CD4-positive, alpha-beta T cell treated with Interleukin-2 at 100 ng/mL for 4 hours (primary cell): ENCODE results near the gene SLC2A11.
"Not testable (repeated sequence)": the region's sequence is repeated elsewhere in the genome, so short reads cannot be mapped to it uniquely, and the experiment has no call there.

Experiments
- DNase-seq: peaks from one replicate; pipeline ENCODE4 v3.0.0-alpha.2; 2020; ENCODE audit warnings: low spot score

The SLC2A11 gene

GRCh38 chr22:23847310-23847920, 10.3 kb upstream of the SLC2A11 start:
- DNase-seq: no peak

DNA sequence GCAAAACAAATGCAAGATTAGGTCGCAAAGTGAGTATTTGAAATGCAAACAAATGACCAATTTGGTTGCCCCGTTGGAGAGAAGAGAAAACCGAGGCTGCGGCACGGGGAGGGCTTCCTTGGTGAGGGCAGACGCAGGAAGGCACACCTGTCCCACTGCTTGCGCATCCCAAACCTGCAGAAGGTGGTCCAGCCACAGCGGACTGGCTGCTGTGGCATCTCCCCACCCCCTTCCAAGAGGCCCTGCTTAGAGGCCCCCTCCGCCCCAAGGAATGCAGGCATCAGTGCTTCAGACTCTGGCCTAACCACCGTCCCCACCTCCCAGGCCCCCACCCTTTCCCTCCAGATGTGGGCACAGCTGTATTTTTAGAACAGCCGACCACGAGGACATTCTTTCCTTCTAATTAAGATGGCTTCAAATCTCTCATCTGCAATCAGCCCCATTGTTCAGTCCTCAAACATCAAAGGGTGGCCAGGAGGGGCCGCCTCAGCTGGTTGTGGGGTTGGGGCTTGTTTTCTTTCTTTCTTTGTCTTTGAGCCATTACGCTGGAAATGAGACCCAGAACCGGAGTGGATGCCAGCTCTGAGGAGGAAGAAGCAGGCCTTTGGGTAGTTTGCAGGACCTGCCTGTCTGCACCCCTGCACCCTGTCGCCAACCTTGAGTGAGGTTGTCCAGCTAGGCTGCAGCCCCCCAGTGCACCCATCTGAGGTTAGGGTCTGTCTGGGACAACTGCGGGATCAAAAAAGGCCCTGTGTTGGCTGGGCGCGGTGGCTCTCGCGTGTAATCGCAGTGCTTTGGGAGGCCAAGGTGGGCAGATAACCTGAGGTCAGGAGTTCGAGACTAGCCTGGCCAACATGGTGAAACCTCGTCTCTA, 9.4 kb upstream of the SLC2A11 start:
- DNase-seq: no peak

DNA sequence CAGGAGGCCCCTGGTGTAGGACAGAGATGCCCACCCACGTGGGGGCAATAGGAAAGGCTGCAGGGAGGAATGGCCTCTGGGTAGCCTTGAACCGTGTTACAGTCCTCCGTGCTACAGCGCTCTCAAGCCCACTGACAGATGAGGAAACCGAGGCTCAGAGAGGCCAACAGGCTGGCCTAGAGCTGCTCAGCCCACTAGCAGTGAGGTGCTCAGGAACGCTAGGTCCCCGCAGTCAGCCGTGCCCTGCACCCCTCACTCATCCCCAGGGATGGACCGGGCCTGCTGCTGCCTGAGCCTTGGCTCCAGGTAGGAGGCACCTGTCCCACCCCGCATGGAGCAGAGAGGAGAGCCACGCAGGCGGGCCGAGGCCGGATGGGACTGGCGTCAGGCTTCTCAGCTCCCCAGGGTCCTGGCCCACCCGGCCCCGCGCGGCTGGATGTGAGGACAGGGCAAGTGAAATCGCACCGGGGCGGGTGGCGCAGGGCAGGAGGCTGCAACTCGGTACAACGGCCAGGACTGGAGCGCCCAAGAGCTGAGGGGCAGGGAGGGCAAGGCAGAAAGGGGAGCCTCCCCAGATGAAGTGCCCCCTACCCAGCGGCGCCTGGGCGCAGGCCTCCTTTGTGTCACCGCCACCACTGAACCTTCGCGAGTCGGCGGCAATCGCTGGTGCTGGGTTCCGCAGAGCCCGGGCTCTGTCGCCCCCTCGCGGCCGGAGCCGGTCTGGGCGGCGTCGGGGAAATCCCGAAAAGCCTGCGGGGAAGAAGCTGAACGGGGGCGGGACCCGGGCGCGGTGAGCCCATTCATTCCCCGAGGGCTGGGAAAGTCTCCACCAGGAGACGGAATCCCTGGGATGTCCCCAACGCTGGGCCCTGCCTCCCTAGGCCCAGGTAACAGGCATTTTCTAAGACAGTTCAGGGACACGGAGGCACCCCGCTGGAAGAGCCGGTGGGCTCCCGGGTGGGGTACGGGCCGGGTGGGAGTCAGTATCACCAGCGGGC, 8.4 kb upstream of the SLC2A11 start:
- peak; percentile 86 for DNase-seq

GRCh38 chr22:23850136-23850611, 7.5 kb upstream of the SLC2A11 start:
- DNase-seq: no peak

- DNase-seq: no peak
Measured at GRCh38 chr22:23856721-23857605, 712 bp upstream of the SLC2A11 start.

DNA sequence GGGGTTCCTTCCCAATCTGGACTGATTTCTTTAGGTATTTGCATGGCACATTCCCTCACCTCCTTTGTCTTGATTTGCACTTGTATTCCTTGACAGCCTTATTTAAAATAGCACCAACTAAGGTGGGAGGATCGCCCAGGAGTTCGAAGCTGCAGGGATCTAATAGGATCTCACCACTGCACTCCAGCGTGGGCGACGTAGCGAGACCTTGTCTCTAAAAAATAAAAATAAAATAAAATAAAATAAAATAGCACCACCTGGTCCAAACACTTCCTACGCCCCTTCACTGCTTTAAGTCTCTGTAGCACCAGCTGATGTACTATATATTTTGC, 775 bp downstream of the SLC2A11 start:
- DNase-seq: no peak

DNA sequence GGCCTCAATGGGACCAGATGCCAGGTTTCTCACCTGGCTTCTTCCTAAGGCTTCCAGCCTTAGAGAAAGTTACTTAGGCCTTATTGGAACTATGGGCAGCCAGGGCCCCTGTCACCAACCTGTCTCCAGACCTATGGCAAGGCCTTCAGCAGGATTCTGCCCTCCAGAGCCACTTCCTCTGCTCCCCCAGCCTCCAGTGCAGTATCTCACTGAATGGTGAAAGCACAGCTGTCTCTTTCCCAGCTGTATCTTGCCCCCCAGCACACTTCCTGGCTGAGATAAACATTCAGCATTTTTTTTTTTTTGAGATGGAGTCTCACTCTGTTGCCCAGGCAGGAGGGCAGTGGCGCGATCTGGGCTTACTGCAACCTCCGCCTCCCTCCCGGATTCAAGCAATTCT, 1.5 kb downstream of the SLC2A11 start:
- no peak for DNase-seq

GRCh38 chr22:23860187-23860586, 2.5 kb downstream of the SLC2A11 start:
- not testable (repeated sequence) for DNase-seq

GRCh38 chr22:23862103-23862502, 4.4 kb downstream of the SLC2A11 start:
- DNase-seq: peak; percentile 32

DNA sequence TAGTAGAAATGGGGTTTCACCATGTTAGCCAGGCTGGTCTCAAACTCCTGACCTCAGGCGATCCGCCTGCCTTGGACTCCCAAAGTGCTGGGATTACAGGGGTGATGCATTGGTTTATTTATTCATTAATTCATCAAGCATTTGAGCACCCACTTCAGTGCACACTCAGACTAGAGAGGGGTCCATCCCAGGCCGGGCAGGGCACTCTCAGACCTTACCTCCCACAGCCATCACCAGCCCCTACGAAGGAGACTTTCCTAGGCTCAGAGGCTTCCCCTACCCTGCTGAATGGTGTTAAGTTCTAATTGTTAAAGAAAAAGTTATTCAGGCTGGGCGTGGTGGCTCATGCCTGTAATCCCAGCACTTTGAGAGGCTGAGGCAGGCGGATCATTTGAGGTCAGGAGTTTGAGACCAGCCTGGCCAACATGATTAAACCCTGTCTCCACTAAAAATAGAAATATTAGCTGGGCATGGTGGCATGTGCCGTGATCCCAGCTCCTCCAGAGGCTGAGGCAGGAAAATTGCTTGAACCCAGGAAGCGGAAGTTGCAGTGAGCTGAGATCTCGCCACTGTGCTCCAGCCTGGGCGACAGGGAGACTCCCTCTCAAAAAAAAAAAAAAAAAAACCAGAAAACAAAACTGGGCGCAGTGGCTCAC, 7.0 kb downstream of the SLC2A11 start:
- not testable (repeated sequence) for DNase-seq

GRCh38 chr22:23868580-23868979, 10.9 kb downstream of the SLC2A11 start:
- DNase-seq: no peak

GRCh38 chr22:23874871-23875270, 17.2 kb downstream of the SLC2A11 start:
- no peak for DNase-seq

- no peak for DNase-seq
Measured at GRCh38 chr22:23875801-23876200, 18.1 kb downstream of the SLC2A11 start.

- no peak for DNase-seq
Measured at GRCh38 chr22:23877566-23877965, 19.9 kb downstream of the SLC2A11 start.

DNA sequence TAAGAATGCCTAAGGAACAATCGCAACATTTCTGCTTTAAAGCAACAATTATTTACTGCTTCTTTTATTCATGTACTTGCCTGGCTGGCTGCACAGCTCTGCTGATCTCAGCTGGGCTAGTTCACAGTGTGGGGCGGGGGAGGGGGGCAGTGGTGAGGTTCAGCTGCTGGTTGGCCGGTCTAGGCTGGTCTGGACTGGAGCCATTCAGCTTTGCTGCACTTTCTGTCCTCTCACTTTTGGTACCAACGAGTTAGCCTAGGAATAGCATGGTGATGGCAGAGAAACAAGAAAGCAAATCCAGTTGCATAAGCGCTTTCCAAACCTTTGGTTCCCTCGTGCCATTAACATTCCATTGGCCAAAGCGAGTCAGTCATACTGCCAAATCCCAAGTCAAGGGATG, 20.5 kb downstream of the SLC2A11 start:
- DNase-seq: no peak

- DNase-seq: no peak
Measured at GRCh38 chr22:23882370-23882769, 24.7 kb downstream of the SLC2A11 start.

DNA sequence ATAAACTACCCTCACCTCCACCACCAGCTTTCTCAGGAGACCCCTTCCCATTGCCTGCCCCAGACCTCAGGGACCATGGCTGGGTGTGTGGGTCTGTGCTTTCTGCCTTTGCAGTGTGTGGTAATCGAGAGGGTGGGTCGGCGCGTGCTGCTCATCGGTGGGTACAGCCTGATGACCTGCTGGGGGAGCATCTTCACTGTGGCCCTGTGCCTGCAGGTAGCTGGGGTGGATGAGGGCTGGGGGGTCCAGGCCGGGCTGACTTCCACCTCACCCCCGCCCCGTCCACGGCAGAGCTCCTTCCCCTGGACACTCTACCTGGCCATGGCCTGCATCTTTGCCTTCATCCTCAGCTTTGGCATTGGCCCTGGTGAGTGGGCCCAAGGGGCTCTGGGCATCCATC, 26.0 kb downstream of the SLC2A11 start:
- no peak for DNase-seq

DNA sequence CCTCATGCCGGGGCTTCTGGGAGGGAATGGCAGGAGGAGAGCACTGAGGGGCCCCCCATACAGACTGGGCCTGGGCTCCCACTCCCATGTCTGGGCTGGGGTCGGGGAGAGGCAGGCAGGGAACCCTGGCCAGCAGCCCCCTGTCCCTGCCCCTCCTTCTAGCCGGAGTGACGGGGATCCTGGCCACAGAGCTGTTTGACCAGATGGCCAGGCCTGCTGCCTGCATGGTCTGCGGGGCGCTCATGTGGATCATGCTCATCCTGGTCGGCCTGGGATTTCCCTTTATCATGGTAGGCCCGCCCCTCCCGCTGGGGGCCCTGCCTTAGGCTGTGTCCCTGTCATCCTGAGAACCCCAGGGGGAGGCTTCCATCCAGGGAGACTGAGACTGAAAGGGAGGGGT, 26.5 kb downstream of the SLC2A11 start:
- DNase-seq: no peak

DNA sequence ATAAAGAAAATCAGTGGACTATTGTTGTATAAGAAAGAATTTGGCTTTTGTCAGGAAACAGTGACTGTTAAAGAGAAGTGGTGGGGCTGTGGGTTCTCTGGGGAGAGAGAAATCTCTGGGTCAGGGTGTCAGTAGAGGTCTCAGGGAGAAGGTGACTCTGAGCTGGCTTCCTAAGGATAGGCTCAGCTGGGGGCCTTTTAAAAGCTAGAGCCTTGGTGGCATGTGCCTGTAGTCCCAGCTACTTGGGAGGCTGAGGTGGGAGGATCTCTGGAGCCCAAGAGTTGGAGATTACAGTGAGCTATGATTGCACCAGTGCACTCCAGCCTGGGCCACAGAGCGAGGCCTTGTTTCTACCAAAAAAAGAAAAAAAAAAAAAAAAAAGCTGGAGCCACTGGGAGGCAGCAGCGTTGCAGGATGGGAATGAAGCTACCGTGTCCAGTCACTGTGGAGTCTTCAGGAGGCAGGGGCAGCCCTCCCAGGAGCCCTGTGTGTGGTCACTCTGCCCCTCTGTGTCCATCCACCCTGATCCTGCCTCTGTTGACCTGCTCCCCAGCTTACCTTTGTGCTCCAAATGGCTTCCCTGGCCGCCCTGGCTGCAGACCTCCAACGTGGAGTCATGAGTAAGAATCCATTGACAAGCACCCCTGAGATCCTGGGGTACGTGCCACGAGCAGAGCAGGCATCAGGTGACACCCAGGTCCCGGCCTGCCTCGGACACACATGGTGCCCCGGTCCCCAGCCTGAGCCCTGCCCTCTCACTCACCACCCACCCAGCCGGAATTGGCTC, 31.1 kb downstream of the SLC2A11 start:
- no peak for DNase-seq

DNA sequence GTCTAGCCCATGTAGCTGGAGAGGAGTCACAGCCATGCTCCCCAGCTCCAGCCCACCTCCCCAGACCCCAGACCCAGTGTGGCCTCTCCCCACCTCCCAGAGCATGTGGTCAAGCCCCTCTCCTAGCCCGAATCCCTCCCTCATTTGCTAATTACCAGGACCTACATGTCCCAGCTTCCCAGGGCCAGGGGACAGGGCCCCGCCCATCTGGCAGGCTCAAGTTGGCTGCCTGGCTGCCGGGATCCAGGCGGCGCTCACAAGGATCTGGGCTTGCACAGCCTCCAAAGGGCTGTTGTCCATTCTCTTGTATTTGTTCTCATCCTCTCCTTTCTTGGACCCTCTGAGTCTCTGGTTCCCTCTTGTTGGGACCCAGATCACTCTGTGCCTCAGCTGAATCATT, 31.9 kb downstream of the SLC2A11 start:
- no peak for DNase-seq
